NK-92 (cell line): Measurements from ENCODE around the gene RTTN.

Experiments used
- DNase-seq: peaks from one replicate; lab custom pipeline; 2025; ENCODE audit not compliant: unreplicated experiment; lab: John Stamatoyannopoulos, UW

Gene RTTN

DNA sequence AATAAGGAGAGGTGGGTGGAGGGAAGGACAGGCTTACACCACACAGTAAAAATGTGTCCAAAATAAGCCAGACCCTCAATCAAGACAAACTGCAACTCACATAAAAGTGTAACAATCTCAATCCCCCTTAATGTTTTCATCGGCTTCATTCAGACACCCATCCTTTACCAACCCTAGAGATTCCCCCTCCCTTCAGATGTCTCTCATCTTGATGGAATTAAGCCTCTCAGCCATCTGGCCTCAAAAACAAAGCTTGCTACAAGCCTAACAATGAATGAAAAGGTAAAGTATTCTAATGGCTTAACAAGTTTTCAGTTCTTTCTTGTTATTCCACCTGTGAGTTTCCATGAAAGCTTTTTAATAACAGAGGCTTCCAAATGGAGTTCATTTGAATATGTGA, 5.2 kb downstream of the RTTN start:
- no peak for DNase-seq

DNA sequence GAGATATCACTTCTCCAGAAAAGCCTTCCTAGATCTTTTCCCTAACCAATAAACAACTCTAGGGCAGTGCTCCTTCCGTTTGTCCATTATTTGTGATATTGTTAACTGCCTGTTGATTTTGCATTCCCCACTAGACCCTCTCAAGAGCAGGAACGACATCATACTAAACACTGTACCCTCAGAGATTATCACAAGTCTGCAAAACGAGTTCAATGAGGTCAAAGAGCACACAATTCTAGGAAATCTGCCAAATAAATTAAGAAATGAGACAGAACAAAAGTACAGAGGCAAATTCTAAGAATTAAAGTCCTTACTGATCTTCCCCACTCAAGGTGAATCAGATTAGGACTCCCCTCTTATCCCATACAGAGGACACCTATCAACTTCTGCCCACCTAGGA, 7.6 kb downstream of the RTTN start:
- no peak for DNase-seq

DNA sequence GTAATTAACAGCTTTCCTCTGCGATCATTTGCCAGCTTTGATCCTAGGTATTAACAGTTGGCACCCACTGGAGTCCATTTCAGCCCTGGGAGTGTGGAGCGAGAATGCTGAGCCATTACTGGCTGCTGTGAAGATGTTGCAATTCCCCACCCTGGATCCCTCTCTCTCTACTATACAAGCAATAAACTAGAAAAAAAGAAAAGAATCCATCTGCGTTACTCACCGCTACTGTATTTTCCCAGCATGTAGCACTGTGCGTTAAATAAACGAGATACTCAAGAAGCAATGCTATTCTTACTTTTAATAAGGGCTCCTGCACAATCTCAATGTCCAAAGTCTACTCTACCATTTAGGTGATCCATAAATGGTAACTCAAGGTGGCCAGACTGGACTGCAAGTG, 8.5 kb downstream of the RTTN start:
- DNase-seq: no peak

DNA sequence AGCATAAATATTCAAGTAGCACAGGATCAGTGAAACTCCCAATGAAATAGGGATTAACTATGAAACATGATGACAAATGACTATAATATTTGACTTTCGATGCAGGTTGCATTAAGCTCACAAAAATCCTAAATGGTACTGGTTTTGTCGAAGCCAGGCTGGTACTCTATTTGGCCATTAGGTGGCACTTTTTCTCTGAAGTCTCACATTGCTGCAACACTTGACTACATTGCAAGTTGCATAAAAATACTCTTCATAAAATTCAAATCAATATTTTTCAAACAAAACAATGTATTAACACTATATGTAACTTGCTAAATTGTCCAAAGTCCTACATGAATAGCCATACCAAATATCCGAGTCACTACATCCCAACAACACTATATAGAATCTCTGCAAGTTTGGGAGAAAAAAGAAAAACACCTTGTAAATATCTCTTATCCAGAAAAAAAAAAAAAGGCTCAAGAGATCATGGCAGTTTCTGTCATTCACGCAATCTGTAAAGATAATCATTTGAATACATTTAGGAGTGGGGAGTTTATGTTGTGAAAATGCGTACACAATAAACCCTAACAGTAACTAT, 9.5 kb downstream of the RTTN start:
- no peak for DNase-seq

DNA sequence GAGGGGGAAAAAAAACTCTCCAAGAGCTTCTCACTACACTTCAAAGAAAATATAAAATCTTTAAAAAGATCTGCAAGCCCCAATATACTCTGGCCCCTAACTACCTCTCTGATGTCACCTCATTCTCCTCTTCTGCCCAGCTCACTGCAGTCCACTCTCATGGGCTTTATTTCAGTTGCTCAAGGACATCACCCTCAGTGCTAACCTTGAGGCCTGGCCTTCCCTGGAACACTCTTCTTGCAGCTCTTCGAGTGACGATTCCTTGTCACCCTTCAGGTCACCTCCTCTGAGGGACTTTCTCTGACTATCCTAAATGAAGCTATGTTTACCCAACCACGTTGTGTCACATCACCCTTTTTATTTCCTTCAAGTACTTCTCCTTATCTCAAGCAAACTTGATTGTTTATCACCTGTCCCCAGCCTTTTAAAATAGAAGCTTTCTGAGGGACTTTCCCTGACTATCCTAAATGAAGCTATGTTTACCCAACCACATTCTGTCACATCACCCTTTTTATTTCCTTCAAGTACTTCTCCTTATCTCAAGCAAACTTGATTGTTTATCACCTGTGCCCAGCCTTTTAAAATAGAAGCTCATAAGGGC, 10.4 kb downstream of the RTTN start:
- no peak for DNase-seq

DNA sequence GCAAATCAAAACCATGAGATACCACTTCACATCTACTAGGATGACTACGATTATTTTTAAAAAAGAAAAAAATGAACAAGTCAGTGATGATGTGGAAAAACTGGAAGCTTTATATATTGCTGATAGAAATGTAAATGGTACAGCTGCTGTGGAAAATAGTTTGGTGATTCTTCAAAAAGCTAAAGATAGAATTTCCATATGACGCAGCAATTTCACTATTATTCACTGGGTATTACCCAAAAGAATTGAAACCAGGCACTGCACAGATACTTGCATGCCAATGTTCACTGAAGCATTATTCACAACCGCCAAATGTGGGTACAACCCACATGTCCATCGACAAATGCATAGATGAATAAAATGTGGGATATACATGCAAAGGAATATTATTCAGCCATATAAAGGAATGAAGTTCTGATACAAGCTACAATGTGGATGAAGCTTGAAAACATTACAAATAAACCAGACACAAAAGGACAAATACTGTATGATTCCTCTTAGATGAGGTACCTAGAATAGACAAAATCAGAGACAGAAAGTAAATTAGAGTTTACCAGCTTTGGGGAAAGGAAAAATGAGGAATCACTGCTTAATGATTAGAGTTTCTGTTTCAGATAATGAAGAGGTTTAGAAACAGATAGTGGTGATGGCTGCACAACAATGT, 11.1 kb downstream of the RTTN start:
- DNase-seq: no peak

DNA sequence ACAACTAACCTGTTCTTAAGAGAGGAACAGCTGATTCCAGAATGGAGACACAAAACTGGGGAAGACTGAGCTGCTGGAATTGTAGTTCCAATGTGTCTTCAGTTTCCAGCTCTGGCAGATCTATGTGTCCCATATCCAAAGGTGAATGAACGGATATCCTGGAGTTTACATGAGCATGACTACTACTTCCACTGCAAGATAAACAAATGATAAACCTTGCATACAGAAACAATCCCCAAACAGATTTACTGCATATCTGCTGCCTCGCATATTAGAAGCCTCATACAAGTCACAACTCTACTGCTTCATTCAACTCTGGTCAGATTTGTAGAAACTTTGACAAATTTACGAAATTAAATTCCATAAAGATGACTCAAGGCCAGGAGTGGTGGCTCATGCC, 15.0 kb downstream of the RTTN start:
- DNase-seq: no peak

DNA sequence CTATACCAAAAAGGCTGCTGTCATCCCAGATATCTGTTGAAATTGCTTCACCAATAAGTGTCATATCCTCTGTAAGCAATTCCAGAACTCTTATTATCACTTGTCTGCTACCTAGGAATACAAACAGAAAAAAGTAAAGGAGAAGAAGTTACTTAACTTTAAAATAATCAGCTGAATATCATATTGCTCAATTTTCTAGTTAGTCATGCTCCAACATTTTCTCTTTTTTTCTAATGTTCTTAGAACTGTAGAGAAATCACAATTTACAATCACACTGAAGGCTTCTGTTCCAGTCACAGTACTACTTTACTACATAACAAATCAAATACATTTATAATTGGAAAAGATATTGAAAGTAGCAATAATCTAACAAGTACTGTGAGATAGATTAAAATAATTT, 17.4 kb downstream of the RTTN start:
- no peak for DNase-seq

DNA sequence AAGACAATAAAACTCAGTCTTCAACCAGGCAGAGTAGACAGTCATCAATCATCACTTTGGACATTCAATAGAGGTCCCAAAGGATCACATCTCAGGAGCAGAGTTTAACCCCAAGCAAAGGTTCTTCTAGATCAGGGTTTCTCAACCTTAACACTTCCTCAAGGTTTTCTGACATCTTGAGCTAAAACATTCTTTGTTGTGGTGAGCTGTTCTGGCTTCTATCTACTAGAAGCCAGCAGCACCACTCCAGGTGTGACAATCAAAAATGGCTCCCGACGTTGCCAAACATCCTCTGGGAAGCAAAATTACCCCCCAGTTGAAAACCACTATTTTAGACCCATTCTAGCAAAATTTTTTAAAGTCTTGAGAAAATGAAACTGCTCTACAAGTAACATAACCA, 22.0 kb downstream of the RTTN start:
- no peak for DNase-seq

DNA sequence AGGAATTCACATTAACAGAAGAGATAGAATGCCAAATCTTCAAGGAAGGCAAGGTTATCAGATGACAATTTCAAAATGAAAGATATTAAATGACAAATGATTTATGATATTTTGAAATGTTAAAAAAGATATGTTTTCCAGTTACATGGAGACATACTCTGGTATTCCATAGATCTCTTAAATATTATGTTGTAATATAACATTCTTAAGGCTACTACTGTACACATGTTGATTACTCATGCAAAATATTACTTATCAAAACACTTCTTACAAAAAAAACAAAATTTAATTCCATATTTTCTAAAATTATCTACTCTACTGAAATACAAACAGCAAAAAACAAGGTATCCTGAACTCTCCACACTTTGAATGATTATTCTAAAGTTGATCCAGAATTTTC, 22.9 kb downstream of the RTTN start:
- no peak for DNase-seq

DNA sequence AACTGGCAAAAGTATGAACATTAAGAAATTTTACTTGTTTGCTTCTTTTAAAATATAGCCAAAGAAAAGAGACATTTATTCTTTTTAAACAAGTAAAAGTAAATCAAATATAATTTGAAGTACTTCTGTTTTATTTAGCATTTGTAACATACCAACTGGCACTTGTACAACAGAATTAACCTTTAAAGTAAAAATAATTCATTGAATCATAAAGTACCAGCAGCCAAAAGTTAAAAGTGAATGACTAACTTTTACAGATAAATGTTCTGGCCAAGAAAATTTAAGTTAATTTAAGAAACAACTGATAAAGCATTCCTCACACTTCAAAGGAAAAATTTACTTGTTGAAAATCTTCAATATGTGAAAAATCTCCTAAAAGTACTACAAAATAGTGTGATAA, 23.8 kb downstream of the RTTN start:
- DNase-seq: no peak

DNA sequence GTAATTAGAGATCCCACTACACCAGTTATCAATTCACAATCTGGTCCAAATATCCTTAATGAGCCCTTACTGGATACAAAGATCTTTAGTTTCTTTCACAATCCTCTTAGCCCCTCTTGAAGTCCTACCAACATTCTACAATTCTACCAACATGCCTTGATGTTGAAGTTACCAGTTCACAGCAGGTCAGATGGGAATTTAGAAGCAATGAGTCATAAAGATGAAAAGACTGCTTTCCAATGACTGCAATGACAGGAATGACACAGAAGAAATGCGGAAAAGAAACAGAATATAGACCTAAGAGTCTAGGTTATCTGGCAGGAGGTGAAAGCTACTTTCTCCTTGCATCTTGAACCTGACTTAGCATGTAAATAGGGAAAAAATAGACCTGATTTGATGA, 24.5 kb downstream of the RTTN start:
- no peak for DNase-seq

DNA sequence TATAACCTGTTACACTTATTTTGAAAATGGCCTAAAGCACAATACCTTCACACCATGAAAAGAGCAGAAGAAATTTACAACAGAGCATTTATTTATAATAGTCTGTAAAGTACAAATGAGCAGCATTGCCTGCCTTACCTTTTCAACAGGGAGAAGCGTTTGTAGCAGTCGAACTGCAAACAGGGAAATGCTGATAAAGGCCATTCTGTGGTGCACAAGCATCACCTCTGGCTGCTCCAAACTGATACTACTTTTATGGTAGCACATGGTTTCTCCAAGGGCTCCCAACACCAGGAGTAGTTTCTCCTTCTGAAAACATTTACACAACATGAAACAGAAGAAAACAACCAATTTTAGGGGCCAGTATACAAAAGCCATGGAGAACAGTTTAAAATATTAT, 28.9 kb downstream of the RTTN start:
- no peak for DNase-seq

DNA sequence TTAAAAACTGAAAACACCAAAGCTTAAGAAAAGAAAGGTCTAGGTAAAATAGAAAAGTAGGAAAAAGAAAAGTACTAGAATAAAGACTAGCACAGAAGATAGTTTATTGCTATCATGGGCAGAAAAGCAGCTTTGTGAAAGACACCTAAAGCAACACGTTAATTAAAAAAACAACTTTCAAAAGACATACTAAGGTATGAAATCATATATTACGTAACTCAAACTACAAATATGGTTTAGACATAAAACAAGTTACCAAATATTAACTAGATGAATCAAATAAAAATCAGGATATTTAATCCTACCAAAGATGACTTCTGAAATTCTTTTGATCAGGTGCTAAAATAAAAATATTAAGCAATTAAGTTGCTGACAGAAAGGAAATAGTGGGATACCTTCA, 30.3 kb downstream of the RTTN start:
- no peak for DNase-seq

DNA sequence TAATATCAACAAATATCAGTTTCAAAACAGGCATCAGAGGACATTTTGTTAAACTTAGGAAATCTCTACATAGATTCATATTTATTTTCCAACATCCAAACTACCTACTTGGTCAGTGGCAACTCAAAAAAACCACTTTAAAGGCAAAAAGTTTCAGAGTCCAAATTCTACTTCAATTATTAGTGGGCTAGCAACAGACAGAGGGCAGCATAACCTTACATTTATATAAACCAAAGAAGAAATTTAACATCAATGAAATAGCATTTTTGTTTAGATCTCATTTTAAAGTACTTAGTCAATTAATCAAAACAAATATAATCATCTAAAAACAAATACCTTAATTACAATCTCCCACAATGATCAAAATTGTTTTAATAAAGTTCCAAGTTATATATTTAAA, 33.3 kb downstream of the RTTN start:
- no peak for DNase-seq

DNA sequence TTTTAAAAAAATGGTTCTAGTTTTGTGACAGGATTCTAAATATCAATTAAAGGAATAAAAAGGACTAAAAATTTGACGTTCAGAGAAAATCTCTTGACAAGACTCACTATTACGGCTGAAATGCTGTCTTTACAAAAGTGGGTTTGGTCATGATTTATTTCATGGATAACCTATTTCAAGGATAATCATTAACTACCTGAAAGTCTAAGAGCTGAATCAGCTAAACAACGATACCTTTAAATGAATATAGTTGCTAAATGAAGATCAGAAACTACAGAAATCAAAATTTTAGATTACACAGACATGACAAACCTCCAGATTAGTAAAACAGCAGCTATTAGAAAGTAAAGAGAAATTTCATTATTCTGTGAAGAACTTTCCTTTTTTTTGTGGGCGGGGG, 35.7 kb downstream of the RTTN start:
- DNase-seq: no peak

DNA sequence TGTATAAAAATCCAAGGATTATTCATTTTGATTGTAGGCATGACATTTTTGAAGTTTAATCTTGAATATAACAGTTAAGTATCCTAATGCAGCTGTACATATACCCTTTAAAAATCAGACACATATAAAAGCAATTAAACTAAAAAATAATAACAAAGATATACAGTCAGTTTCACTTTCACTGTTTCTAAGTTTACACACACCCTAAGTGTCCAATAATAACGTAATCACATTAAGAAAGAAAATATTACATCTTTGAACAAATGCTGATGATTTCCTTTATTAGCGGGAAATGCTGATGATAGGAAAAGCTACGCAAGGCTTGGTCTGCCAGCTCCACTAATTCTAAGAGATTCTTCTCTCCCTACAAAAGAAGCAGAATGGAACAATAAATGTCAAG, 38.8 kb downstream of the RTTN start:
- DNase-seq: no peak

DNA sequence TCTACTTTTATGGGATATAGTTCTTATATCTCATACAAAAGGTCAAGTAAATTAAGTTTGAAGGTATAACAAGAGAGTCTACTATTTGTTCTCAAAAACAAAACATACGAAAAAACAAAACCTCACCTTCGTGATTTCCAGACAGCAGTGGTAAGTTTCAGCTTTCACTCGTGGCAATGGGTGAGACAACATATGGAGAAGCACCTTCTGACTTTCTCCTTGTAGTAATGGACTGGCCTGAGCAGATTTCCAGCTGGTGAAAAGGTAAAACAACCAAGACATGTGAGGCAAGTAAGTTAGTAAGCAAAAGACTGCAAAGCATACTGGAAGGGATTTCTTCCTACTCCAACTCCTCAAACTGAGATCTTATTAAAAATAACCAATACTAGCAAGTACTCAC, 39.6 kb downstream of the RTTN start:
- DNase-seq: no peak

DNA sequence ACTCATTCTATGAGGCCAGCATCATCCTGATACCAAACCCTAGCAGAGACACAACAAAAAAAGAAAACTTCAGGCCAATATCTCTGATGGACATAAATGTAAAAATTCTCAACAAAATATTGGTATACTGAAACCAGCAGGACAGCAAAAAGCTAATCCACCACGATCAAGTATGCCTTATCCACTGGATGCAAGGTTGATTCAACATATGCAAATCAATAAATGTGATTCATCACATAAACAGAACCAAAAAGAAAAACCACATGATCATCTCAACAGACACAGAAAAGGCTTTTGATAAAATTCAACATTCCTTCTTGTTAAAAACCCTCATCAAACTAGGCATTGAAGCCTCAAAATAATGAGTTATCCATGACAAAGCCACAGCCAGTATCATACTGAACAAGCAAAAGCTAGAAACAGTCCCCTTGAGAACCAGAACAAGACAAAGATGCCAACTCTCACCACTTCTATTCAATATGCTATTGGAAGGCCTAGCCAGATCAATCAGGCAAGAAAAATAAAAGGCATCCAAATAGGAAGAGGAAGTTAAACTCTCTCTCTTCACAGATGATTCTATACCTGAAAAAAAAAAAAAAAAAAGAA, 45.3 kb downstream of the RTTN start:
- DNase-seq: no peak

DNA sequence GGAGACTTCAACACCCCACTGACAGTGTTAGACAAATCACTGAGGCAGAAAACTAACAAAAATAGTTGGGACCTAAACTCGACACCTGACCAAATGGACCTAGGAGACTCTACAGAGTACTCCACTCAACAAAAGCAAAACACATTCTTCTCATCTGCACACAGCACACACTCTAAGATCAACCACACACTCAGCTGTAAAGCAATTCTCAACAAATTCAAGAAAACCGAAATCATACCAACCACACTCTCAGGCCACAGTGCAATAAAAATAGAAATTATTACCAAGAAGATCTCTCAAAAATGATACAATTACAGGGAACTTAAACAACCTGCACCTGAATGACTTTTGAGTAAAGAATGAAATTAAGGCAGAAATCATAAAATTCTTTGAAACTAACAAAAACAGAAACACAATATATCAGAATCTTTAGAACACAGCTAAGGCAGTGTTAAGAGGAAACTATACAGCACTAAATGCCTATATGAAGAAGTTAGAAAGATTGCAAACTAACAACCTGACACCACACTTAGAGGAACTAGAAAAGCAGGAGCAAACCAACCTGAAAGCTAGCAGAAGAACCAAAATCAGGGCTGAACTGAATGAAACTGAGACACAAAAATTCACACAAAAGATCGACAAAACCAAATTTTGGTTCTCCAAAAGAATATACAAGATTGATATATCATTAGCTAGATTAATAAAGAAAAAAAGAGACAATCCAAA, 46.3 kb downstream of the RTTN start:
- DNase-seq: no peak

DNA sequence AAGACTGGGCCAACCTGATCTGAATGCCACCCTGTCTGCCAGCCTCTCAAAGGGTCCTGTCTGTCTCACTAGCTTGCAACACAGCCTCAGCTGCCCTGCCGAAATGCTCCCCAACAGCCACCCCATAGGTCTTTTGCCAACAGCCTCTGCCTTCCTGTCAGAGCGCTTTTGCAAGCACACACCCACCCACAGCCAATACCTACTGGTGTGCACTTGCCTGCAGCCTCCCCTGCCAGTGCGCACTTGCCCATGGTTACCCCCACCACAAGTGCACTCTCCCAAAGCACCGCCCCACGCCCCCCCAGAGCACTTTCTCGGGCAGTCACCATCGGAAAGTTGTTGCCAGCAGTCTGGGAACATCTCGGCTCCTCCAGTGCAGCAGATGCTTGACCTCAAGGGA, 48.6 kb downstream of the RTTN start:
- DNase-seq: no peak
